Measurements from ENCODE around the gene NAA11.
"Not testable (repeated sequence)": the region's sequence is repeated elsewhere in the genome, so short reads cannot be mapped to it uniquely, and the experiment has no call there.

NAA11 gene

GRCh38 chr4:79311279-79311678, 14.6 kb downstream of the NAA11 start:
- DNase-seq (ENCODE audit: insufficient read length, low spot score) = no peak
- FAIRE-seq = no peak

- DNase-seq (ENCODE audit: insufficient read length, low spot score) = no peak
- no peak for FAIRE-seq
Observed at GRCh38 chr4:79308971-79309370, 16.9 kb downstream of the NAA11 start.

- FAIRE-seq (no peak), DNase-seq (ENCODE audit: insufficient read length, low spot score) (no peak)
Observed at GRCh38 chr4:79308137-79308536, 17.7 kb downstream of the NAA11 start.

- no peak for FAIRE-seq
Observed at GRCh38 chr4:79306795-79307194, 19.1 kb downstream of the NAA11 start.

GRCh38 chr4:79300280-79300679, 25.6 kb downstream of the NAA11 start:
- DNase-seq (ENCODE audit: insufficient read length, low spot score) (no peak), FAIRE-seq (no peak)

More at GRCh38 chr4:79306795-79307194, 19.1 kb downstream of the NAA11 start:
- no peak for DNase-seq (ENCODE audit: insufficient read length, low spot score)

- no peak for DNase-seq (ENCODE audit: insufficient read length, low spot score)
- no peak for FAIRE-seq
Observed at GRCh38 chr4:79298484-79298883, 27.4 kb downstream of the NAA11 start.

- DNase-seq (ENCODE audit: insufficient read length, low spot score) = no peak
- FAIRE-seq = no peak
Observed at GRCh38 chr4:79298027-79298426, 27.8 kb downstream of the NAA11 start.

- FAIRE-seq (no peak), DNase-seq (ENCODE audit: insufficient read length, low spot score) (no peak)
Observed at GRCh38 chr4:79297479-79297878, 28.4 kb downstream of the NAA11 start.

GRCh38 chr4:79296768-79297428, 29.0 kb downstream of the NAA11 start:
- FAIRE-seq (no peak), DNase-seq (ENCODE audit: insufficient read length, low spot score) (no peak)

- DNase-seq (ENCODE audit: insufficient read length, low spot score) (no peak), FAIRE-seq (no peak)
Observed at GRCh38 chr4:79295086-79295485, 30.8 kb downstream of the NAA11 start.

- FAIRE-seq (no peak), DNase-seq (ENCODE audit: insufficient read length, low spot score) (no peak)
Observed at GRCh38 chr4:79294064-79294463, 31.8 kb downstream of the NAA11 start.

- no peak for FAIRE-seq
- DNase-seq (ENCODE audit: insufficient read length, low spot score) = no peak
Observed at GRCh38 chr4:79292008-79292407, 33.9 kb downstream of the NAA11 start.

GRCh38 chr4:79290376-79290775, 35.5 kb downstream of the NAA11 start:
- DNase-seq (ENCODE audit: insufficient read length, low spot score) = no peak

GRCh38 chr4:79288185-79288584, 37.7 kb downstream of the NAA11 start:
- FAIRE-seq (no peak), DNase-seq (ENCODE audit: insufficient read length, low spot score) (no peak)

More at GRCh38 chr4:79290376-79290775, 35.5 kb downstream of the NAA11 start:
- FAIRE-seq = no peak

- DNase-seq (ENCODE audit: insufficient read length, low spot score) = no peak
- no peak for FAIRE-seq
Observed at GRCh38 chr4:79287718-79288117, 38.1 kb downstream of the NAA11 start.

GRCh38 chr4:79287076-79287475, 38.8 kb downstream of the NAA11 start:
- no peak for DNase-seq (ENCODE audit: insufficient read length, low spot score)
- no peak for FAIRE-seq

- no peak for DNase-seq (ENCODE audit: insufficient read length, low spot score)
- FAIRE-seq = no peak
Observed at GRCh38 chr4:79281566-79282359, 44.1 kb downstream of the NAA11 start.

- not testable (repeated sequence) for DNase-seq (ENCODE audit: insufficient read length, low spot score); FAIRE-seq
Observed at GRCh38 chr4:79277467-79277866, 48.4 kb downstream of the NAA11 start.

- DNase-seq (ENCODE audit: insufficient read length, low spot score) (no peak), FAIRE-seq (no peak)
Observed at GRCh38 chr4:79273915-79274314, 51.9 kb downstream of the NAA11 start.

- DNase-seq (ENCODE audit: insufficient read length, low spot score) (no peak), FAIRE-seq (no peak)
Observed at GRCh38 chr4:79272761-79273160, 53.1 kb downstream of the NAA11 start.

GRCh38 chr4:79272126-79272525, 53.7 kb downstream of the NAA11 start:
- FAIRE-seq (no peak), DNase-seq (ENCODE audit: insufficient read length, low spot score) (no peak)

GRCh38 chr4:79267671-79268070, 58.2 kb downstream of the NAA11 start:
- FAIRE-seq (no peak), DNase-seq (ENCODE audit: insufficient read length, low spot score) (no peak)

All from HTR-8/SVneo (cell line).